Neural progenitor cell (in vitro differentiated cells): Measurements from ENCODE around the gene FAM177B.

Source experiments
- CTCF ChIP-seq: fragments of 200-600 bp; sonication (generic); IDR thresholded peaks from 2 replicates; pipeline ENCODE4 v1.5.1; 2017; ENCODE audit warnings: antibody characterized with exemption, mild to moderate bottlenecking
- EZH2 ChIP-seq: fragments of 200-600 bp; sonication (generic); IDR thresholded peaks from 2 replicates; pipeline ENCODE4 v1.6.1; 2017; ENCODE audit warnings: antibody characterized with exemption, mild to moderate bottlenecking, moderate library complexity
- EZH2phosphoT487 ChIP-seq: fragments of 200-600 bp; sonication (generic); IDR thresholded peaks from 2 replicates; pipeline ENCODE4 v1.6.1; 2017; ENCODE audit warnings: antibody characterized with exemption

- TF ChIP-seq CTCF: peak; percentile 87
- TF ChIP-seq EZH2phosphoT487: no peak
- TF ChIP-seq EZH2: no peak
Observed at GRCh38 chr1:222792744-222793143, 55.7 kb downstream of the FAM177B start.
